HS-27A (cell line): ENCODE results near the gene TNNI3K.
"Not testable (repeated sequence)": the region's sequence is repeated elsewhere in the genome, so short reads cannot be mapped to it uniquely, and the experiment has no call there.

Experiments
- DNase-seq: peaks from one replicate; pipeline ENCODE4 v3.0.0-alpha.2; 2012; ENCODE audit warnings: low read depth, missing footprints

TNNI3K gene, protein sequence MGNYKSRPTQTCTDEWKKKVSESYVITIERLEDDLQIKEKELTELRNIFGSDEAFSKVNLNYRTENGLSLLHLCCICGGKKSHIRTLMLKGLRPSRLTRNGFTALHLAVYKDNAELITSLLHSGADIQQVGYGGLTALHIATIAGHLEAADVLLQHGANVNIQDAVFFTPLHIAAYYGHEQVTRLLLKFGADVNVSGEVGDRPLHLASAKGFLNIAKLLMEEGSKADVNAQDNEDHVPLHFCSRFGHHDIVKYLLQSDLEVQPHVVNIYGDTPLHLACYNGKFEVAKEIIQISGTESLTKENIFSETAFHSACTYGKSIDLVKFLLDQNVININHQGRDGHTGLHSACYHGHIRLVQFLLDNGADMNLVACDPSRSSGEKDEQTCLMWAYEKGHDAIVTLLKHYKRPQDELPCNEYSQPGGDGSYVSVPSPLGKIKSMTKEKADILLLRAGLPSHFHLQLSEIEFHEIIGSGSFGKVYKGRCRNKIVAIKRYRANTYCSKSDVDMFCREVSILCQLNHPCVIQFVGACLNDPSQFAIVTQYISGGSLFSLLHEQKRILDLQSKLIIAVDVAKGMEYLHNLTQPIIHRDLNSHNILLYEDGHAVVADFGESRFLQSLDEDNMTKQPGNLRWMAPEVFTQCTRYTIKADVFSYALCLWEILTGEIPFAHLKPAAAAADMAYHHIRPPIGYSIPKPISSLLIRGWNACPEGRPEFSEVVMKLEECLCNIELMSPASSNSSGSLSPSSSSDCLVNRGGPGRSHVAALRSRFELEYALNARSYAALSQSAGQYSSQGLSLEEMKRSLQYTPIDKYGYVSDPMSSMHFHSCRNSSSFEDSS

GRCh38 chr1:74235153-74235552, at the start of gene TNNI3K:
Gene TNNI3K, plus strand, starts transcription at chr1:74235387. Its CDS starts 65 bp downstream, at chr1:74235452.
- no peak for DNase-seq

- DNase-seq = peak; percentile 24
Observed at GRCh38 chr1:74193908-74194307, 41.3 kb upstream of the TNNI3K start.

DNA sequence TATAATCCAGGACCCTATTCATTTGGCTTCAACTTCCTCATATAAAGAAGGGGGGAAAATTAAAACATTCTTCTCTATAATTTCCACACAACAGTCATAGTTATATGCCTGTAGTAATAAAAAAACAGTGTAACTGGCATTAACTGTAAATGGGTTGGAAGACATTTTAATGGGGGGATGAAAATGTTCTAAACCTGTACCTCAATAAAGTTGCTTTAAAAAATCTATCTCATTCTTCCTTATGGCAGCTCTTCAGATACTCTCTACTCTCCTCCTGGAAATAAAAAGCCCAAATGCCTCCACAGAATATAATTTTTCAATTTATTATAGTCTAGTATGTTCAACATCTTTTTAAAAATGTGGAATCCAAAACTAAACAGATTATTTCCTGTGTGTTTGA, 39.8 kb upstream of the TNNI3K start:
- DNase-seq = no peak

DNA sequence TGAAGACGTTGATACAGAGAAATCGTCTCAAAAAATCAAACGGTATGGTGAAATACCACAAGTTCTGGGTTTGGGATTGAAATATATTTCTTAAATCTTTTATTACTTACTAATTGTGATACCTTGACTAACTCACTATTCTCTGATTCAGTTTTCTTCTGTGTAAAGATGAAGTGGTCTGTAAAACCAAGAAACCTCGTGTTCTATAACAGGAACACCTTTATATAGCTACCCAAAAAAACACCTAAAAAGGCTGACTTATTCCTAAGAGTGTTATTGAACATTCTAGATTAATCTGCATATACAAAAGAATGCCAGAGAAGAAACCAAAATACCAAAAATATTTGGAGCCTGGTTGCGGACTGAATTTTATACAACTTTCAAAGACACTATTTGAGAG, 37.9 kb upstream of the TNNI3K start:
- DNase-seq = no peak

DNA sequence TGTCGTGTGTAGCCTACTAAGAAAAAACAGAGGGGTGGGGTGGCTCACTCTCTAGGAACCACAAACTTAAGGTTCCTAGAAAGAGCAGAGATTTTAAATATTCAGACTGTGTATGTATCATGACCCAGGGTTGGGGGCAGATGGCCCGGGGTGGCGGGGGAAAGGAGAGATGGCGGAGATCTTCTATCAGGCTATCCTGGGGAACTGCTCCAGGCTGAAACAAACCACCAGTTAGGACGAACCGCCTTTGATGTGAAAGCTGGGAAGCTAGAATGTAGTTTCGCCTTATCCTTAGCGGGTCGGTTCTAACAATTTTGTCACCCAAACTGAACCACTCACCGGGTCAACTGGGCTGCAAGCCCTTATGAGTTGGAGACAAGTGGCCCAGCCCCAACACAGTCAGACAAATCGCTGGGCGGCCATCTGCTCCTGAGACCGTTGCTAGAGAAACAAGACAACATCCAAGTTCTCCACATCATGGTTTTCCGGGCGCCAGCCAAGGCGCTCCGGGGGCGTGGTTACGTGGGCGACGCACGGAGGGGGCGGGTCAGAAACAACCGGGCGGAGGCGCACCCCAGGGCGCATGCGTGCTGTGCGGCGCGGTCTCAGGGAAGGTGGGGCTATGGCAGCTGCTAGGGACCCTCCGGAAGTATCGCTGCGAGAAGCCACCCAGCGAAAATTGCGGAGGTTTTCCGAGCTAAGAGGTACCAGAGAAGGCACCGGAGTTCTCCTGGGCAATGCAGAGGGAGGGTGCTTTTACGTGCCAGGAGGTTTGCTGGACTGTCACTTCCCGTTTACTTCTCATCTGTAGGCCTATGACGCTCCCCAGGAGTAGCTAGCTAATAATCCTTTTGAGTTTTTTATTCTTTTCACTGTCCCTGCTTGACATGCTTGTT, 37.3 kb upstream of the TNNI3K start, which contains the start of the genes FPGT and LRRIQ3:
Gene FPGT (plus strand): TSS at position 586 of the 896 bp plus-strand sequence. CDS start 37 bp downstream, at position 623.
Gene LRRIQ3 (minus strand): TSS at position 520 of the 896 bp plus-strand sequence. CDS start 14,492 bp downstream, outside the sequence.
- DNase-seq = peak; percentile 86

DNA sequence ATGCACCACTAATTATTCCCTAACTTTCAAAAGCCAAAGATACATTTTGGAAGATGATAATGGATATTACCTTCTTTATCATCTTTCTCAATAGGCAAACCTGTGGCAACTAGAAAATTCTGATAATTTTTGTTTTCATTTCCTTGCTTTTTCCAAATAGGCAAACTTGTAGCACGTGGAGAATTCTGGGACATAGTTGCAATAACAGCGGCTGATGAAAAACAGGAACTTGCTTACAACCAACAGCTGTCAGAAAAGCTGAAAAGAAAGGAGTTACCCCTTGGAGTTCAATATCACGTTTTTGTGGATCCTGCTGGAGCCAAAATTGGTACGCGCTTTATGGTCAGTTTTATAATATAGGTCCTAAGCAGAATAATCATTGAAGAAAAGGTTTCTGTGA, 35.7 kb upstream of the TNNI3K start:
- DNase-seq = no peak

DNA sequence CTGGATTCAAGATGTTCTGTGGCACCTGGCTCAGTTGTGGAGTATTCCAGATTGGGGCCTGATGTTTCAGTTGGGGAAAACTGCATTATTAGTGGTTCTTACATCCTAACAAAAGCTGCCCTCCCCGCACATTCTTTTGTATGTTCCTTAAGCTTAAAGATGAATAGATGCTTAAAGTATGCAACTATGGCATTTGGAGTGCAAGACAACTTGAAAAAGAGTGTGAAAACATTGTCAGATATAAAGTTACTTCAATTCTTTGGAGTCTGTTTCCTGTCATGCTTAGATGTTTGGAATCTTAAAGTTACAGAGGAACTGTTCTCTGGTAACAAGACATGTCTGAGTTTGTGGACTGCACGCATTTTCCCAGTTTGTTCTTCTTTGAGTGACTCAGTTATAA, 29.9 kb upstream of the TNNI3K start:
- no peak for DNase-seq

- no peak for DNase-seq
Observed at GRCh38 chr1:74215229-74215628, 20.0 kb upstream of the TNNI3K start.

GRCh38 chr1:74222701-74223100, 12.5 kb upstream of the TNNI3K start:
- DNase-seq = no peak

DNA sequence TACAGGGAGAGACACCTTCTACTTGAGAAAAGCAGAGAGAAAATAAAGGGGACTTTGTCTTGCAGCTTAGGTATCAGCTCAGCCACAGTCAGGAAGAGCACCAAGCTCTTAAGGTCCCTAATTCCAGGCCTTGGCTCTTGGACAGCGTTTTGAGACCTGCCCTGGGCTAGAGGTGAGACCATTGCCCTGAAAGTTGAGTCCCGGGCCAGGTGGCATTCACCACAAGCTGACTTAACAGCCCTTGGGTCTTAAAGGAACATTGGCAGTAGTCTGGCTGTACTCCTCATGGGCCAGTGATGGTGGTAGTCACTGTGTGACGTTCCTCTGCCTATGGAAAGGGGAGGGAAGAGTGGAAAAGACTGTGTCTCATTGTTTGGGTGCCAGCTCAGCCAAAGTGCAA, 11.7 kb upstream of the TNNI3K start:
- no peak for DNase-seq

DNA sequence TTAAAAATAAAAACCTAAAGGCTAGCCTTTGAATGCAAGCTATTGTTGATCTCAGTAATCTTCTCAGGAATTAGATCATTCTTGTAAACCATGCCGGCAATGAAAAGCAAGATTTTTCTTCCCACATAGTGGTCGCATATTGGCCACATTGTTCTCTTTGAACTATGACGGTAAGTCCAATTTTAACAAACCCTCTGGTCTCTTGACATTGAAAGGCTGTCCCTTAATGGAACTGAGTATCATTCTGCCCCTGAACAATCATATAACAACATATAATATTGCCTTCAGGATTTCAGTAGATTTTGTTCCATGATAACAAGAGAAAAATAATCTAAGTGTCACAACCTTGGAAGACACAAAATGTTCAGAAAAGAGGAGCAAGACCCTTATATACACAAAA, 1.3 kb downstream of the TNNI3K start:
- DNase-seq = no peak

DNA sequence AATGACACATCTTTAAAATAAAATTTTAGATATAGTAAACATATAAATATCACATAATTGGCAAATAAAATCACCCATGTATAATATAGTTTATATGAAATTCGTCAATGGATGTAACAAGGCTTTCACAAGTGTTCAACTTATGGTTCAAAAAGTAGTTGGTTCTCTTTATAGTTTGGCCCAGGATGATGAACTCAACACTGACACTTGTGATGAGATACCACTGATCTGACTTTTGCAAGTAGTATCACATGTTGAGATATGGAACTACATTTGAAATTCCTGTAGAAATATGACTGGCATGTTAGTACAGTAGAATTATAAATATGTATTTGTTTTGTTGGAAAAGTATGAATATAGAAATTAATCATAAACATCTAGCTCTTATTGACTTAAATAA, 1.8 kb downstream of the TNNI3K start:
- DNase-seq = no peak

GRCh38 chr1:74237787-74238186, 2.6 kb downstream of the TNNI3K start:
- no peak for DNase-seq

DNA sequence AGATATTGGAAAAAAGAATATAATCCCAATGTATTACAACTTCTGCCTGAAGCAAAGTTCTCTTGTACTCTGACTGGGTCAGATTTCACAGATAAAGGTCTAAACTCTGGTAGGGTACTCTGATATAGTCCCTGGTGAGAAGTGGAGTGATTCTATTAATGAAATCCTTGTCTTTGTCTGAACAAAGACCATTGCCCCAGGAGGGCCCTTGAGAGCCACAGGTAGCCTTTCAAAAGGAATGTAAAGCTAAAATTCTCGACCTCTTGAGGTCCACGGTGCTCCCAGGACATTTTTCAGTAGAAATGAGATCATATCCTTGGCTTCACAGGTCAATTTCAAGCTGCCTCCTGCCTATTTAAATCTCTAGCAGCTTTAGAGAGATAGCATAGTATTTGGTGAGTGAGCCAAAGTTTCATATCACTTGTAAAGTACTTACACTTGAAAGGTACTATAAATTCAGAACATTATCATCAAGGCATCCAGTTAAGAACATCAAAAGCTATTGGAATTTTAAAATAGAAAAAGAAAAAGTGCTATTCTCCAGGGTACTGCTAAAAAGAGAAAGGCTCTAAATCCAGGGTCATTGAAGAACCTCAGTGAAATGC, 10.1 kb downstream of the TNNI3K start:
- DNase-seq = no peak

- no peak for DNase-seq
Observed at GRCh38 chr1:74246315-74246714, 11.1 kb downstream of the TNNI3K start.

DNA sequence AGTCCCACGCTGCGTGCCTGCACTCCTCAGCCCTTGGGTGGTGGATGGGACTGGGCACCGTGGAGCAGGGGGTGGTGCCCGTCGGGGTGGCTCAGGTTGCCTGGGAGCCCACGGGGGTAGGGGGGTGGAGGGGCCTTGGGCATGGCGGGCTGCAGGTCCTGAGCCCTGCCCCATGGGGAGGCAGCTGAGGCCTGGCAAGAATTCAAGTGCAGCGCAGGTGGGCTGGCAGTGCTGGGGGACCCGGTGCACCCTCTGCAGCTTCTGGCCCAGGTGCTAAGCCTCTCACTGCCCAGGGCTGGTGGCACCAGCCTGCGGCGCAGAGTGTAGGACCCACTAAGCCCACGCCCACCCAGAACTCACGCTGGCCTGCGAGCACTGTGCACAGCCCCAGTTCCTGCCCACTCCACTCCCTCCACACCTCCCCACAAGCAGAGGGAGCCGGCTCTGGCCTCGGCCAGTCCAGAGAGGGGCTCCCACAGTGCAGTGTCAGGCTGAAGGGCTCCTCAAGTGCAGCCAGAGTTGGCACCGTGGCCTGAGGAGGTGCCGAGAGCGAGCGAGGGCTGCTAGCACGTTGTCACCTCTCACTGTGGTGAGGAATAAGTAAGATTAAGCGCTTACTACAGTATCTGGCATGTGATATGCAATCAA, 12.8 kb downstream of the TNNI3K start:
- DNase-seq = no peak

GRCh38 chr1:74253243-74253824, 18.1 kb downstream of the TNNI3K start:
- not testable (repeated sequence) for DNase-seq

DNA sequence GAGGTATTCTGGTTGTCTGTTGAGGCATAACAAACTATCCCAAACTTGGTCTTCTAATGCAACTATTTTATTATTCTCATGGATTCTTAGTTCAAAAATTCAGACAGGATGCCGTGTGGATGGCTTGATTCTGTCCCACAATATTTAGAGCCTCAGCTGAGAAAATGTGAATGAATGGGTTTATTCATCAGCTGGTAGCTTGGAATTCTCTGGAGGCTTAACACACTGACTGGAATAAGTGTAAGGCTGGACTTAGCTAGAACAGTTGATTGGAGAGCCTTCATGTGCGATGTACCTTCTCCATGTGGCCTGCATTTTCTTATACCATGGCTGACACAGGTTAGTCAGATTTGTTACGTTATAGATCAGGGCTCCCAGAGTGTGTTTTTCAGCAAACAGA, 30.8 kb downstream of the TNNI3K start:
- no peak for DNase-seq

GRCh38 chr1:74271503-74271902, 36.3 kb downstream of the TNNI3K start:
- DNase-seq = no peak

DNA sequence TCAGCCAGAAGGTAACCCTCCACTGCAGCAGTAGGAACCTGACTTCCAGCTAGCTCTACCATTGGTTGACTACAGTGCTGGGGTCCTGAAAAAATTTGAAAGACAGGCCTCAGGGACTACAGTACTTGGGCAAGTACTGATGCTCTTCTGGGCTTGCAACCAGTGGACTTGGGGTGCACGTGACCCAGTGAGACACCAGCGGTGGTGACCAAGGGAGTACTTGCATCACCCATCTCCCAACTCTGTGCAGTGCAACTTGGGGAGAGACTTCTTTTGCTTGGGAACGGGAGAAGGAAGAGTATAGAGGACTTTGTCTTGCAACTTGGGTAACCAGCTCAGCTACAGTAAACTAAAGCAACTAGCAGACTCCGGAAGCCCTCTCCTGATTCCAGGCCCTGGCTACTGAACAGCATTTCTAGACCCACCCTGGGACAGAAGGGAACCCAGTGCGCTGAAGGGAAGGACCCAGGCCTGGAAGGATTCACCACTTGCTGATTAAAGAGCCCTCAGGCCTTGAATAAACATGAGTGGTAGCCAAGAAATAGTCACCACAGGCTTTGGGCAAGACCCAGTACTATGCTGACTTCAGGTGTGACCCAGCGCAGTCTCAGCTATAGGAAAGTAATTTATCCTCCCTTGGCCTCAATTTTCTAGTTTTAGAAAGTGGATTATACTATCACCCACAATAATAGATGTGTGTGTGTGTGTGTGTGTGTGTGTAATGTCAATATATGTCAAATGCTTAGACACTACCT, 45.6 kb downstream of the TNNI3K start:
- no peak for DNase-seq
